ENCODE measurements around the gene CDH13. TPM values are rescaled to one million over a fixed set of nuclear protein-coding genes. Genes with fewer than 3 reads are reported as not detected.

CDH13 gene
- total and polyA plus RNA-seq, 2 donors (not counting 3 experiments of a cell fraction or from before 2014, with no cell fraction given) = 96.6 to 124 TPM

- POLR2A ChIA-PET = no interaction called here
- Histone ChIP-seq H3K9me1 (replicated peaks; ENCODE audit: control insufficient read depth, extremely low read depth, insufficient read depth, low read length) (no peaks in the 10 kb centered on the region), H3K4me3 (replicated peaks in 1 of 3; ENCODE audit: insufficient read depth in 1 of 3, low read depth in 1 of 3, low read length in 3 of 3) (no peak overlapping the region), H3K9me3 (replicated peaks; ENCODE audit: control insufficient read depth, insufficient read depth, low read length) (no peaks in the 10 kb centered on the region), H3K36me3 (ENCODE audit: control insufficient read depth in 2 of 2, extremely low read depth in 1 of 2, insufficient read depth in 2 of 2, low read length in 2 of 2) (no peaks in the 10 kb centered on the region), H3K4me1 (ENCODE audit: control insufficient read depth, extremely low read depth, insufficient read depth, low read length) (no peaks in the 10 kb centered on the region), H2AFZ (ENCODE audit: low read depth, low read length) (no peak overlapping the region), H3K79me2 (ENCODE audit: control insufficient read depth, insufficient read depth, low read length) (no peaks in the 10 kb centered on the region), H4K20me1 (replicated peaks; ENCODE audit: control insufficient read depth, extremely low read depth, insufficient read depth, low read length) (no peaks in the 10 kb centered on the region), H3K4me2 (ENCODE audit: insufficient read depth, low read length) (no peak overlapping the region), H3K27me3 (ENCODE audit: control insufficient read depth in 2 of 2, insufficient read depth in 2 of 2, low read length in 2 of 2) (no peaks in the 10 kb centered on the region), H3K27ac (ENCODE audit: insufficient read depth, low read depth, low read length) (no peak overlapping the region), H3K9ac (replicated peaks; ENCODE audit: extremely low read depth, insufficient read depth, low read length) (no peak overlapping the region)
- BruUV-seq (replicated peaks) = no TSS peak
- no peak for FAIRE-seq
- CTCF ChIA-PET = no interaction called here
- DNase-seq (ENCODE audit: low read depth, low spot score) = no peak
- dilution Hi-C loops (cut with MboI; ENCODE audit: extremely low pct_ligation_motif_present, low sequenced_read_pairs) (no loop called here), intact Hi-C loops (cut with micrococcal nuclease) (no loop called here)
- no peak for TF ChIP-seq CTCF (IDR thresholded peaks at IDR 0.05; ENCODE audit: extremely low read depth in 1 of 2, insufficient read depth in 1 of 2, low read depth in 1 of 2, low read length in 2 of 2)
- no peak for TF ChIP-seq GATA2 (IDR thresholded peaks at IDR 0.05; ENCODE audit: insufficient read depth, insufficient read length, low read depth, low read length)
- no peak for TF ChIP-seq MYC (IDR thresholded peaks at IDR 0.05; ENCODE audit: low read depth, low read length)
- no peak for TF ChIP-seq MAX (IDR thresholded peaks at IDR 0.05; ENCODE audit: insufficient read depth, insufficient read length)
- TF ChIP-seq FOS (IDR thresholded peaks at IDR 0.05; ENCODE audit: borderline replicate concordance, insufficient read depth, low read length) = no peak
- no peak for TF ChIP-seq EZH2 (IDR thresholded peaks at IDR 0.05; ENCODE audit: borderline replicate concordance, low read depth, low read length, severe bottlenecking)
Measured at GRCh38 chr16:83501481-83501880, 874.7 kb downstream of the CDH13 start.

GRCh38 chr16:83508295-83508694, 881.5 kb downstream of the CDH13 start:
- Histone ChIP-seq H2AFZ (ENCODE audit: low read depth, low read length) (no peak overlapping the region), H3K79me2 (ENCODE audit: control insufficient read depth, insufficient read depth, low read length) (no peaks in the 10 kb centered on the region), H3K4me1 (ENCODE audit: control insufficient read depth, extremely low read depth, insufficient read depth, low read length) (no peaks in the 10 kb centered on the region), H3K9me1 (replicated peaks; ENCODE audit: control insufficient read depth, extremely low read depth, insufficient read depth, low read length) (no peaks in the 10 kb centered on the region), H3K9me3 (replicated peaks; ENCODE audit: control insufficient read depth, insufficient read depth, low read length) (no peaks in the 10 kb centered on the region), H3K27me3 (ENCODE audit: control insufficient read depth in 2 of 2, insufficient read depth in 2 of 2, low read length in 2 of 2) (no peaks in the 10 kb centered on the region), H3K27ac (ENCODE audit: insufficient read depth, low read depth, low read length) (no peak overlapping the region), H4K20me1 (replicated peaks; ENCODE audit: control insufficient read depth, extremely low read depth, insufficient read depth, low read length) (no peaks in the 10 kb centered on the region), H3K36me3 (ENCODE audit: control insufficient read depth in 2 of 2, extremely low read depth in 1 of 2, insufficient read depth in 2 of 2, low read length in 2 of 2) (no peaks in the 10 kb centered on the region), H3K4me3 (replicated peaks in 1 of 3; ENCODE audit: insufficient read depth in 1 of 3, low read depth in 1 of 3, low read length in 3 of 3) (no peak overlapping the region), H3K4me2 (ENCODE audit: insufficient read depth, low read length) (no peak overlapping the region), H3K9ac (replicated peaks; ENCODE audit: extremely low read depth, insufficient read depth, low read length) (no peak overlapping the region)
- dilution Hi-C loops (cut with MboI; ENCODE audit: extremely low pct_ligation_motif_present, low sequenced_read_pairs) = no loop called here
- no peak for FAIRE-seq
- no TSS peak for BruUV-seq (replicated peaks)
- ChIA-PET CTCF (no interaction called here), POLR2A (no interaction called here)
- no peak for DNase-seq (ENCODE audit: low read depth, low spot score)
- TF ChIP-seq GATA2 (IDR thresholded peaks at IDR 0.05; ENCODE audit: insufficient read depth, insufficient read length, low read depth, low read length) (no peak), POLR2AphosphoS5 (IDR thresholded peaks at IDR 0.05; ENCODE audit: insufficient read depth, low read depth, low read length) (no peak), MAX (IDR thresholded peaks at IDR 0.05; ENCODE audit: insufficient read depth, insufficient read length) (no peak), FOS (IDR thresholded peaks at IDR 0.05; ENCODE audit: borderline replicate concordance, insufficient read depth, low read length) (no peak), POLR2A (IDR thresholded peaks at IDR 0.05; ENCODE audit: low read depth, low read length) (no peak), MYC (IDR thresholded peaks at IDR 0.05; ENCODE audit: low read depth, low read length) (no peak), CTCF (IDR thresholded peaks at IDR 0.05; ENCODE audit: extremely low read depth in 1 of 2, insufficient read depth in 1 of 2, low read depth in 1 of 2, low read length in 2 of 2) (no peak), JUN (IDR thresholded peaks at IDR 0.05; ENCODE audit: borderline replicate concordance, insufficient read depth, insufficient read length, low read depth) (no peak), EZH2 (IDR thresholded peaks at IDR 0.05; ENCODE audit: borderline replicate concordance, low read depth, low read length, severe bottlenecking) (no peak)
- intact Hi-C loops (cut with micrococcal nuclease) = no loop called here

Data from endothelial cell of umbilical vein (primary cell).